Fibroblast of peridontal ligament (primary cell): ENCODE results near the gene RRH.

Experiments
- DNase-seq: peaks from one replicate; pipeline ENCODE4 v3.0.0-alpha.2; 2010; ENCODE audit errors: extremely low read depth

RRH gene

DNA sequence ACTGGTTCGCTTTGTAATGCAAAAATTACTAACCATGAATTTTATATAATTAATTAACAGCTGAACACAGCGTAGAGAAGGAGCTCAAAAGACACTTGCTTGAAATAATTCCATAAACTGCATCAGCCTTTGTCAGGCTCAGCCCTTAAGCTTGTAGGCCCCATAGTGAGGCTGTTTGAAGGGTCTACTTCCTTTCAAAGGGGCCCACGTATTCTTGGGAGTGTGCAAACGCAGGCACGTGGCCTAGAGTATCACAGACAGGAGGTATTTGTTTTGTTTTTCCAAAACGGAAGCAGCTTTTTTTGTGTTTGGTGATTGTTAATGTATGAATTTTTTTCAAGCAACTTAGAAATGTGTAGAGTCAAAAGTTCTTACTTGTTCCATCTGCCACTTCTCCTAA is 59.3 kb downstream of the RRH start:
- DNase-seq, result no peak

DNA sequence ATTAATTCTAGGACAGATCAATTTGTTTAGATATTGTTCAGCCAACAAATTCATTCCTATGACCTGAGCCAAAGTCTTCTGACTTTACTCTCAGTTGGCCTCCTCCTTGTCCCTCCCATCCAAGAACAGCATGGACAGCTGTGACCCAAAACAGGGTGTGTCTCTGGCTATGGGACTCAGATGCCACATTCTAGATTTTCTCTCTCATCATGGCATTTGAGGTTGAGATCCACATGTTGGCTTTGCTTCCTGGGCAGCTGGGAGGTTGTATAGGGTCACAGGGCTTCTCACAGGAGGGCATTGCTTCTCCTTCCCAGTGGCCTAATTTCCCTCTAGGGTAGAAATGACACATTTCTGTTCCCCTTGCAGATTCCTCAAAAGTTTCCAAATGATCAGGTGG is 62.3 kb downstream of the RRH start:
- no peak for DNase-seq
